Activated T-helper 2 cell treated with anti-CD3 and anti-CD28 coated beads, Interferon-gamma antibody, Interleukin-2, Interleukin-4, amounts not matched to agents 10 μg/mL and 5 μg/mL and 100 μg/mL, durations not matched to agents 14 hours and 24 hours and 36 hours (primary cell): ENCODE data around the gene SIRT2. TPM values are rescaled to one million over a fixed set of nuclear protein-coding genes. Genes with fewer than 3 reads are reported as not detected.
A peak's percentile ranks its signal among the peaks of the same experiment; 100 is the strongest.

ENCODE experiments used
- DNase-seq: peaks from one replicate; pipeline ENCODE4 v3.0.0; 2021; ENCODE audit warnings: low spot score
- H3K27ac Mint-ChIP-seq: one replicate; pipeline ENCODE4 v1.8.0; 2021; ENCODE audit warnings: mixed read lengths
- H3K27me3 Mint-ChIP-seq: one replicate; pipeline ENCODE4 v1.8.0; 2021; ENCODE audit warnings: low read depth, mixed read lengths
- H3K36me3 Mint-ChIP-seq: one replicate; pipeline ENCODE4 v1.8.0; 2021; ENCODE audit warnings: low read depth, mixed read lengths
- H3K4me1 Mint-ChIP-seq: one replicate; pipeline ENCODE4 v1.8.0; 2021; ENCODE audit warnings: low read depth, mixed read lengths
- H3K4me3 Mint-ChIP-seq: one replicate; pipeline ENCODE4 v1.8.0; 2021; ENCODE audit warnings: low read depth, mild to moderate bottlenecking, moderate library complexity, mixed read lengths
- H3K9me3 Mint-ChIP-seq: one replicate; pipeline ENCODE4 v1.8.0; 2021; ENCODE audit warnings: mixed read lengths
- intact Hi-C: fragments of 100-400 bp; cut with micrococcal nuclease; formaldehyde crosslinking; loops from one replicate; pipeline ENCODE4 v1.15.1; 2023
- total RNA-seq: library from RNA; stranded (reverse); gene quantifications from 2 replicates; pipeline ENCODE4 v1.2.3, GENCODE V29; 2022

The SIRT2 gene
- total RNA-seq, 1 donor from 2014 or later = 29.0 TPM

DNA sequence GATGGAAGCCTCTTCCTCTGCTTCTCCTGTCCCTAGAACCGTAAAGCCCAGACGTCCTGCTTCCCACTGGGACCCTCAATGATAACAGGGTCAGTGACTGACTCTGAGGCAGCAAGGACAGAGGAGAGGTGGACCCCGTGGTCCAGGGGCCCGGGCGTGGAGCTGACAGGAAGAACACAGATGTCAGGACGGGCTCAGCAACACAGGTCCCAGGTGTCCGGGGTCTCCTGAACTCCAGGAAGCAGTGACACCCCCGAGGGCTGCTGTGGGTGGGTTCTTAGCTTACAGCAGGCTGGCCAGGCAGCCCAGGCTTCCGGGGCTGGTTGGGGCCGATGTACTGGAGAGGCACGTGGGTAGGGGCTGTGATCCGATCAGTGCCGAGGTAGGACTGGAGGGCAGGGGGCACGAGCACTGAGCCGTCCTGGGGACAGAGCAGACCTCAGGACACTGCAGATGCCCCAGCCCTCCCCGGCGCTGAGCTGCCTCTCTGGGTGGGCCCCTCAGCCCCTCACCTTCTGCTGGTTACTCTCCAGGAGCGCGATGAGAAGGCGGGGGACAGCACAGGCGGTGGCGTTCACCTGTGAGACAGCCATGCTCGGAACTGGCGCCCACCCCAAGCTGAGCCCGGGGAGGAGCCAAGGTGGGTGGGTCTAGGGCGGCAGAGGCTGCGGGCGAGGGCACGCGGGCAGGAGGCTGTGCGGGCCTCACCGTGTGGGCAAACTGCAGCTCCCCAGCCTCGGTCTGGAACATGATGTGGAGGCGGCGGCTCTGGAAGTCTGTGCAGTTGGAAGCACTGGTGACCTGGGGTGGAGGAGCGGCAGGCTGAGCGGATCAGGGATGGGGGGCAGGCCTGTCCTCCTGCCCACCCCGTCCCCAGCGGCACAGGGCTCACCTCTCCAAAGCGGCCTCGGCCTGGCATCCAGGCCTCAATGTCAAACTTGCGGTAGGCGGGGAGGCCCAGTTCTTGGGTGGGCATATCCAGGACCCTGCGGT, 16.2 kb upstream of the SIRT2 start:
- Mint-ChIP-seq H3K9me3 (no peaks in the 10 kb centered on the region), H3K27ac (no peak overlapping the region)

GRCh38 chr19:38913958-38914357, 14.5 kb upstream of the SIRT2 start:
- Mint-ChIP-seq H3K4me3 (no peak overlapping the region), H3K9me3 (no peaks in the 10 kb centered on the region), H3K27me3 (no peaks in the 10 kb centered on the region), H3K36me3 (peaks cover 4% of the 10 kb centered on the region), H3K4me1 (peaks cover 11% of the 10 kb centered on the region), H3K27ac (no peak overlapping the region)
- DNase-seq = no peak
- intact Hi-C loops = no loop called here

More for the DNA sequence above, 16.2 kb upstream of the SIRT2 start:
- H3K4me3 Mint-ChIP-seq = no peak overlapping the region
- no peak for DNase-seq
- peaks cover 9% of the 10 kb centered on the region for H3K4me1 Mint-ChIP-seq
- no peaks in the 10 kb centered on the region for H3K27me3 Mint-ChIP-seq
- intact Hi-C loops = no loop called here
- no peaks in the 10 kb centered on the region for H3K36me3 Mint-ChIP-seq

DNA sequence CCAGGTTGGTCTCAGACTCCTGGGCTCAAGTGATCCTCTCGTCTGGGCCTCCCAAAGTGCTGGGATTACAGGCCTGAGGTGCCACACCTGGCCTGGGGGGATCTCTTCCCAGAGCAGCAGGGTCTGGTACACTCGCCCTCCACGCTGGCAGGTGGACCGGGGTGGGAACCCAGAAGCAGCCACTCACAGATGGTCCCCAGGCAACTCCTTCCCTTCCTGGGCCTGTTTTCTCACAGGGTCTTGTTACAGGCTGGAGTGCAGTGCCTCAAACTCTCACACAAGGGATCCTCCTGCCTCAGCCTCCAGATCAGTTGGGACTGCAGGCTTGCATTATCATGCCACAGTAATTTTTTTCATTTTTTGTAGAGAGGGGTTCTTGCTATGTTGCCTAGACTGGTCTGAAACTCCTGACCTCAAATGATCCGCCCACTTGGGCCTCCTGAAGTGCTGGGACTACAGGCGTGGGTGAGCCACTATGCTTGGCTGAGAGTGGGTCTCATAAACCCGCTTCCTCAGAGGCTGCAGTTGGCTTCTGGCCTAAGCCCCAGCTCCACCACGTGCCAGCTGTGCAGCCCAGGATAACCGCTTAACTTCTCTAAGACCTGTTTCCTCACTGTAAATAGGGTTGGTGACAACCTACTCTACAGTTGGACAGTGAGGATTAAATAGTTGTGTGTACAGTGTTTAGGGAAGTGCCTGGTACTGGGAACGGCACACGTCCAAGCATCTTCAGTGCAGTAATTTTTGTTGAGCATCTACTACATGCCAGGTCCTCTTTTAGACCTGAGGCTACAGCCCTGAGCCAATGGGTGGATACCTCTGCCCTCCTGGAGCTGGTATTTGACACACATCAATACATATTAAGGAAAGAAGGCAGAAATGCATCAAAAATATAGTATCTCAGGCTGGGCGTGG, 13.4 kb upstream of the SIRT2 start:
- DNase-seq = no peak
- no peaks in the 10 kb centered on the region for H3K9me3 Mint-ChIP-seq
- intact Hi-C loops = no loop called here
- H3K4me3 Mint-ChIP-seq = no peak overlapping the region
- H3K36me3 Mint-ChIP-seq = peaks cover 12% of the 10 kb centered on the region
- H3K27ac Mint-ChIP-seq = peak overlapping the region; percentile 40
- H3K27me3 Mint-ChIP-seq = no peaks in the 10 kb centered on the region
- peaks cover 13% of the 10 kb centered on the region for H3K4me1 Mint-ChIP-seq

DNA sequence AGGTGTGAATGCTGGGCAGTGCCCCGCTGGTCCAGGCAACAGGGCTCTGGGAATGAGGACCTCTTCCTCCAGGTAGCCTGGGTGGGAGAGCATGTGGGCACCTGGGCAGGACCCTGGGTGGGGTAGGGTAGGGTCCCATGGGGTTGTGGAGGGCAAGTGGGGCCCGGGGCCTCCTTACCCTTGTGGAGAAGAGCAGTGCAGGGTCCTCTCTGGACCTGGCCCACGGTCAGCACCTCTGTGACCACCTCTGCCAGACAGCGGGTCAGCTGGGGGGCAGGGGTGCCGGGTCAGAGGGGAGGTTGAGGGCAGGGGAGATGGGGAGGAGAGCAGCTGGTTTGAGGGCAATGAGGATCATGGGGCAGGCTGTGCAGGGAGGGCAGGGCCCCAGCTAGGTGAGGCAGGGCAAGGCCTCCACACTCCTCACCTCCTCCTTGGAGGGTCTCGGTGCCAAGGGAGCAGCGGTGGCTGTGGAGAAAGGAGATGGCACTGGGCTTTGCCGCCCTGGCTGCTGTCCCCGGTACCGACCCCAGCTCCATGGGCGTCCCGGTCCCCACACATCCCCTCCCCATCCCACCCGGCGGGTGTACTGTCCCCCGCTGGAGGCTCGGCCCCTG, 12.1 kb upstream of the SIRT2 start:
- Mint-ChIP-seq H3K27ac (no peak overlapping the region), H3K27me3 (no peaks in the 10 kb centered on the region), H3K4me1 (peaks cover 13% of the 10 kb centered on the region), H3K9me3 (no peaks in the 10 kb centered on the region), H3K36me3 (peaks cover 26% of the 10 kb centered on the region), H3K4me3 (no peak overlapping the region)
- DNase-seq = no peak
- intact Hi-C loops = no loop called here

GRCh38 chr19:38910488-38910887, 11.1 kb upstream of the SIRT2 start:
- intact Hi-C loops = no loop called here
- H3K27ac Mint-ChIP-seq = no peak overlapping the region
- H3K36me3 Mint-ChIP-seq = peaks cover 31% of the 10 kb centered on the region

GRCh38 chr19:38908911-38909310, 9.5 kb upstream of the SIRT2 start:
- peaks cover 45% of the 10 kb centered on the region for H3K36me3 Mint-ChIP-seq
- no peak for DNase-seq
- peak overlapping the region; percentile 46 for H3K27ac Mint-ChIP-seq
- H3K27me3 Mint-ChIP-seq = no peaks in the 10 kb centered on the region
- intact Hi-C loops = no loop called here
- H3K9me3 Mint-ChIP-seq = no peaks in the 10 kb centered on the region
- no peak overlapping the region for H3K4me3 Mint-ChIP-seq
- peaks cover 15% of the 10 kb centered on the region for H3K4me1 Mint-ChIP-seq

More at GRCh38 chr19:38910488-38910887, 11.1 kb upstream of the SIRT2 start:
- Mint-ChIP-seq H3K4me1 (peaks cover 13% of the 10 kb centered on the region), H3K27me3 (no peaks in the 10 kb centered on the region), H3K4me3 (no peak overlapping the region), H3K9me3 (no peaks in the 10 kb centered on the region)
- DNase-seq = no peak

GRCh38 chr19:38907670-38908069, 8.3 kb upstream of the SIRT2 start:
- H3K27ac Mint-ChIP-seq = no peak overlapping the region
- H3K9me3 Mint-ChIP-seq = no peaks in the 10 kb centered on the region
- no peaks in the 10 kb centered on the region for H3K27me3 Mint-ChIP-seq
- DNase-seq = no peak
- intact Hi-C loops = no loop called here
- no peak overlapping the region for H3K4me3 Mint-ChIP-seq
- H3K36me3 Mint-ChIP-seq = peaks cover 50% of the 10 kb centered on the region
- H3K4me1 Mint-ChIP-seq = peaks cover 10% of the 10 kb centered on the region

DNA sequence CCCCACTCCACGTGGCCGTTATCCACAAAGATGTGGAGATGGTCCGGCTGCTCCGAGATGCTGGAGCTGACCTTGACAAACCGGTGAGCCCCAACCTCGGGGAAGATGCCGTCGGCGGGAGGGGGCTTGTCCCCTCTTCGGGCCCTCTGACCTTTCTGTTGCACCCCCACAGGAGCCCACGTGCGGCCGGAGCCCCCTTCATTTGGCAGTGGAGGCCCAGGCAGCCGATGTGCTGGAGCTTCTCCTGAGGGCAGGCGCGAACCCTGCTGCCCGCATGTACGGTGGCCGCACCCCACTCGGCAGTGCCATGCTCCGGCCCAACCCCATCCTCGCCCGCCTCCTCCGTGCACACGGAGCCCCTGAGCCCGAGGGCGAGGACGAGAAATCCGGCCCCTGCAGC, 7.8 kb upstream of the SIRT2 start:
- DNase-seq = no peak
- no peaks in the 10 kb centered on the region for H3K9me3 Mint-ChIP-seq
- H3K4me3 Mint-ChIP-seq = no peak overlapping the region
- peaks cover 50% of the 10 kb centered on the region for H3K36me3 Mint-ChIP-seq
- intact Hi-C loops = no loop called here
- no peaks in the 10 kb centered on the region for H3K27me3 Mint-ChIP-seq
- peaks cover 6% of the 10 kb centered on the region for H3K4me1 Mint-ChIP-seq
- H3K27ac Mint-ChIP-seq = no peak overlapping the region

DNA sequence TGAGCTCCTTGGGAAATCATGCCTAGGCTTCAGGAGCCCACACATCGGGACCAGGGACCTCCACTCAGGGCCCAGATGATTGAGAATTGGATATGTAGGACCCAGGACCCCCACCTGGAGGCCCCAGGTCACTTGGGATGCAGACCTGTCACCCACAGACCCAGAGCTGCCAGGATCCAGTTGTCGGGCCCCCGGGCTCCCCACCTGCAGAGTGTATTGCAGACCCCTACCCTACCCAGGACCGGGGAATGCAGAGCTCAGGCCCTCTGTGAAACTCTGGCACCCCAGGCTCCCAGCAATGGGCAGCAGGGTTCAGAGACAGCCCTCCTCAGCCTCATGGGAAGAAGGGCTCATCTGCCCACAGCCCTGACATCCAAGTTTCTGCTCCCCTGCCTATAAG, 6.2 kb upstream of the SIRT2 start:
- Mint-ChIP-seq H3K9me3 (no peaks in the 10 kb centered on the region), H3K27ac (no peak overlapping the region), H3K27me3 (no peaks in the 10 kb centered on the region), H3K36me3 (peaks cover 63% of the 10 kb centered on the region), H3K4me3 (no peak overlapping the region), H3K4me1 (peaks cover 9% of the 10 kb centered on the region)
- intact Hi-C loops = no loop called here
- no peak for DNase-seq

DNA sequence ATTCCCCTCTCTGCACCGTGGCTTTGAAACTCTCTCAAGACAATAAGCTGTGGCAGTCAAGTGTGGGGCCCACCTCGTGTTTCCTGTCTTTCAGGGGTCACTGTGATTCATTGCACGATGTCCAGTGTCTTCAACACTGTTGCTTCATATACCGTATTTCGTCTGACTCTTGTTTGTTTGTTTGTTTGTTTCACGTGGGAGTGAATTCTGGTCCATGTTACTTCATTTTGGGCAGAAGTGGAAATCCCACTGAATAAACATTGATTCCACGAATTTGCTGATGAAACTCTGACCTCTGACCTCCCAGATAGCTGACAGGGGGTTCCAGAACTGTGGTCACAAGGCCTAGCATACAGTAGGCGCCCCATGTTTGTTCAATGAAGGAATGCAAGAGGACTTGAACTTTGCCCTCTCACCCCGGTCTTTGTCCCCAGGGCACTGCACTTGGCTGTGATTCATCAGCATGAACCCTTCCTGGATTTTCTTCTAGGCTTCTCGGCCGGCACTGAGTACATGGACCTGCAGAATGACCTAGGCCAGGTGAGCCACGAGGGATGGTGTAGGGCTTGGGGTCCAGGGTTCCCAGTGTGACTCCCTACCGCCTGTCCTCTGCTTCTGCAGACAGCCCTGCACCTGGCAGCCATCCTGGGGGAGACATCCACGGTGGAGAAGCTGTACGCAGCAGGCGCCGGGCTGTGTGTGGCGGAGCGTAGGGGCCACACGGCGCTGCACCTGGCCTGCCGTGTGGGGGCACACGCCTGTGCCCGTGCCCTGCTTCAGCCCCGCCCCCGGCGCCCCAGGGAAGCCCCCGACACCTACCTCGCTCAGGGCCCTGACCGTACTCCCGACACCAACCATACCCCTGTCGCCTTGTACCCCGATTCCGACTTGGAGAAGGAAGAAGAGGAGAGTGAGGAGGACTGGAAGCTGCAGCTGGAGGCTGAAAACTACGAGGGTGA, 5.4 kb upstream of the SIRT2 start:
- intact Hi-C loops = no loop called here
- Mint-ChIP-seq H3K4me1 (peaks cover 9% of the 10 kb centered on the region), H3K4me3 (no peak overlapping the region), H3K27ac (peak overlapping the region; percentile 2), H3K36me3 (peaks cover 64% of the 10 kb centered on the region), H3K27me3 (no peaks in the 10 kb centered on the region), H3K9me3 (no peaks in the 10 kb centered on the region)
- no peak for DNase-seq

- no peak overlapping the region for H3K27ac Mint-ChIP-seq
- no peak for DNase-seq
- peaks cover 40% of the 10 kb centered on the region for H3K36me3 Mint-ChIP-seq
- H3K4me3 Mint-ChIP-seq = peak overlapping the region; percentile 65
- no peaks in the 10 kb centered on the region for H3K27me3 Mint-ChIP-seq
- intact Hi-C loops = no loop called here
- H3K4me1 Mint-ChIP-seq = peaks cover 15% of the 10 kb centered on the region
- H3K9me3 Mint-ChIP-seq = no peaks in the 10 kb centered on the region
These were observed 2.3 kb upstream of the SIRT2 start for GRCh38 chr19:38901683-38902082.
